Measurements from ENCODE around the gene ZNF625.

The ZNF625 gene

DNA sequence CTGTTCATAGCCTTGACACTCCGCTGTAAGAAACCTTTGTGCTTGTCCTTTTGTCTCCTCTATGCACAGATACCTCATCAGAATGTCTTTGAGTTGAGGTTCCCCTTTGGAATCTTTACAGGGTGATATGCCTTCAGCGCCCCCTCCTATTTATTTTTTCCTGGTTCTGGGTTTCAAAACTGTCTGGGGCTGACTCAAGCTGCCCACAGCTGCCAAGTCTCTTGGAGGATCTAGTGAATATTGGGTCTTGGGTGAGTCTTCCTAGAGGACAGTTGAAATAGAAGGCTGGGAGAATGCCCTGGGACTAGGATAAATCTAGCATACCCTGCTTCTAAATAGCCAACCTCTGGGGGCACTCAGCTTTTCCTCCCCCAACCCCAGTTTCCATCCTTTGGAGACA is 7.3 kb upstream of the ZNF625 start:
- no peak for TF ChIP-seq TAF1 (IDR thresholded peaks at IDR 0.05; ENCODE audit: low read depth, low read length)
- no peak for TF ChIP-seq POLR2A (IDR thresholded peaks at IDR 0.05; ENCODE audit: low read depth, low read length)
- no peak for TF ChIP-seq POLR2AphosphoS5 (IDR thresholded peaks at IDR 0.05; ENCODE audit: low read depth, low read length)
- TF ChIP-seq PAX5 (IDR thresholded peaks at IDR 0.05; ENCODE audit: insufficient read depth, low read length, severe bottlenecking): no peak
- TF ChIP-seq POU2F2 (IDR thresholded peaks at IDR 0.05; ENCODE audit: low read depth, low read length): no peak
- TF ChIP-seq SPI1 (IDR thresholded peaks at IDR 0.05; ENCODE audit: low read depth, low read length): no peak
- no peak for DNase-seq (ENCODE audit: insufficient read length, low spot score)
- no peak for FAIRE-seq

DNA sequence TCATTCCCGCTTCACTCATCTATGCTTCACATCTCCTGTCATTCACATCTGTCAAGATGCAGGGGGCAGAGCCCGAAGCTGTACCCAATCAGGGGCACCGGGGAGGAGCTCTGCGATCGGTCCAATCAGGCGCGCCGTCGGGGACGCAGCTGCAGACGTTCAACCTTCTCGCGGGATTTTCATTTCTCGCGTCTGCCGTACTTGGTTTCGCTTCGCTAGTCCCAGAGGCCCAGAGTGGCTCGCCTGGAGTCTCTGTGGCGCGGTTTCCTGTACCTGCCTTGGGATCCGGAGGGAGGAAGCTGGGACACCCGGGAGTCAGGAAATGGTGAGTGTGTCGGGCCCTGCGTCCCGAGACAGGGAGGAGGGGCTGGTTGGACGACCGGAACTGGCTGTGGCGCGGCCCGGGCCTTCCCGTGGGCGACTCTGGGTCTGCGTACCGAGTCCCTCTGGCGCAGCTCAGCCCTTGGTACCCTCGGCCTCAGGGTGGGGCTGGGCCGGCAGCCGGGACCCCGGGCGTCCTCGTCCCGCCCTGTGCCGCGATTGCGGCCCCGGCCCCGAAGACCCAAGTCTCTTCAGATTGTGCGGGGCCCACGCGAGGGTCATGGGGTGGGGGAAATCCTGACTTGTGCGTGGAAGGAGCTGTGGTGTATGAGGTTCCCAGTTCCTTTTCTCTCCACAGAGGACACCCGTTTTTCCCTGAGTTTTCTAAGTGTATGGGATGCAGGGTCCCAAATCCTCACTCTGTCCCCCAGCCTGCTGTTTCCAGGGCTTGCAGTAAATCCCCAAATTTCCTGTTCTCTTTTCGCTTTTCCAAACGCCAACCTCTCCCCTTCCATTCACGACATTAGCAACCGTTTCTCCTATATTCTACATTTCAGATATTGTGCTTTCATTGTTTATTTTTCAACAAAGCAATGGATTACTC is 6.6 kb upstream of the ZNF625 start, which contains the start of gene ZNF136:
TSS of gene ZNF136 (plus strand) at position 215 of the 925 bp plus-strand sequence. CDS start at position 323, 108 bp downstream.
- DNase-seq (ENCODE audit: insufficient read length, low spot score): peak; percentile 96
- TF ChIP-seq POLR2A (IDR thresholded peaks at IDR 0.05; ENCODE audit: low read depth, low read length) (peak; percentile 89), PAX5 (IDR thresholded peaks at IDR 0.05; ENCODE audit: insufficient read depth, low read length, severe bottlenecking) (peak; percentile 98), SPI1 (IDR thresholded peaks at IDR 0.05; ENCODE audit: low read depth, low read length) (peak; percentile 44), POU2F2 (IDR thresholded peaks at IDR 0.05; ENCODE audit: low read depth, low read length) (no peak), POLR2AphosphoS5 (IDR thresholded peaks at IDR 0.05; ENCODE audit: low read depth, low read length) (peak; percentile 91), TAF1 (IDR thresholded peaks at IDR 0.05; ENCODE audit: low read depth, low read length) (peak; percentile 81; the same call in 1 of the 2 replicates)
- peak; percentile 93 for FAIRE-seq

DNA sequence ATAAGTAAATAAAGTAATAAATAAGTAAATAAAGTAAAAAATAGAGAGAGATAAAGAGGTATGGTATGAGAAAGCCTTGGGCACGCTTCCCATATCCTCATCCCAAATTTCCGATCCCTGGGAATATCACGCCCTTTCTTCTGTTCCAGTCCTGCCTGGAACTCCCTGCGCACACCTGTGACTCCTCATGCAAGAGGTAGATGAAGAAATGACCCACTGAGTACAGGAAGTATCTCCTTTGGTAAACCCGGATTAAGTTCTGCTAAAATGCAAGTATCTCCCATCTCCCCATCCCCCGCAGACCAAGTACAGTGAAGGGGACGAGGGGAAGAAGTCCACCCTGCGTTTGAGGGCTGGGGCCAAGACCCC is 6.0 kb upstream of the ZNF625 start:
- no peak for DNase-seq (ENCODE audit: insufficient read length, low spot score)
- no peak for TF ChIP-seq PAX5 (IDR thresholded peaks at IDR 0.05; ENCODE audit: insufficient read depth, low read length, severe bottlenecking)
- TF ChIP-seq POLR2A (IDR thresholded peaks at IDR 0.05; ENCODE audit: low read depth, low read length): no peak
- TF ChIP-seq TAF1 (IDR thresholded peaks at IDR 0.05; ENCODE audit: low read depth, low read length): no peak
- no peak for TF ChIP-seq SPI1 (IDR thresholded peaks at IDR 0.05; ENCODE audit: low read depth, low read length)
- TF ChIP-seq POLR2AphosphoS5 (IDR thresholded peaks at IDR 0.05; ENCODE audit: low read depth, low read length): no peak
- FAIRE-seq: no peak

DNA sequence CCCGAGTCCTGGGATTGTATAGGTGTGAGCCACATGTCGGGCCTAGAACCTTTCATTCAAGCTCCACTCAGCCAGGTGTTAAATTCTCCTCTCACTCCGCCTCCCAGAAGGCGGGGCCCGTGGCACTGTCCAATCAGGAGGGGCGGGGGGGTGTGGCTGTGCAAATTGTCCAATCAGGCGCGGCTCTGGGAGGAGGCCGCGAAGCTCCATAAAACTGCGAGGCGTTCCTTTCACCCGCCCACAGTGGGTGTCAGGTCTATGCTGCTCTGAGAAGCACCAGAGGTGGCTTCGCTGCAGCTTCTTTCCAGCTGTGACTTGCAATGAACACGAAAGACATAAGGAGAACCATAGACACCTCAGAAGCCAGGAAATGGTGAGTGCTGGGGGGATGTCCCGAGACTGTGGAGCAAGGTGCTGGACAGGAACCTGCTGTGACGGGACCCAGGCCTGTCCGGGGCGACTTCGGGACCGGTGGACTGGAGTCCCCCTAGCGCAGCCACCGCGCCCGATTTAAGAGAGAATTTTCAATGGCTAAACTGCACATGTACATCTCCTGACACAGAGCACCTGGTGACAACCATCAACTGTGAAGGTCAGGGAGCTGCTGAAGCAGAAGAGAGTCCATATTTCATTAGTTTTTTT is 3.4 kb upstream of the ZNF625 start:
- FAIRE-seq: no peak
- no peak for DNase-seq (ENCODE audit: insufficient read length, low spot score)
- TF ChIP-seq SPI1 (IDR thresholded peaks at IDR 0.05; ENCODE audit: low read depth, low read length): no peak
- TF ChIP-seq POU2F2 (IDR thresholded peaks at IDR 0.05; ENCODE audit: low read depth, low read length): no peak
- no peak for TF ChIP-seq POLR2AphosphoS5 (IDR thresholded peaks at IDR 0.05; ENCODE audit: low read depth, low read length)
- no peak for TF ChIP-seq POLR2A (IDR thresholded peaks at IDR 0.05; ENCODE audit: low read depth, low read length)
- TF ChIP-seq TAF1 (IDR thresholded peaks at IDR 0.05; ENCODE audit: low read depth, low read length): no peak
- TF ChIP-seq PAX5 (IDR thresholded peaks at IDR 0.05; ENCODE audit: insufficient read depth, low read length, severe bottlenecking): no peak

DNA sequence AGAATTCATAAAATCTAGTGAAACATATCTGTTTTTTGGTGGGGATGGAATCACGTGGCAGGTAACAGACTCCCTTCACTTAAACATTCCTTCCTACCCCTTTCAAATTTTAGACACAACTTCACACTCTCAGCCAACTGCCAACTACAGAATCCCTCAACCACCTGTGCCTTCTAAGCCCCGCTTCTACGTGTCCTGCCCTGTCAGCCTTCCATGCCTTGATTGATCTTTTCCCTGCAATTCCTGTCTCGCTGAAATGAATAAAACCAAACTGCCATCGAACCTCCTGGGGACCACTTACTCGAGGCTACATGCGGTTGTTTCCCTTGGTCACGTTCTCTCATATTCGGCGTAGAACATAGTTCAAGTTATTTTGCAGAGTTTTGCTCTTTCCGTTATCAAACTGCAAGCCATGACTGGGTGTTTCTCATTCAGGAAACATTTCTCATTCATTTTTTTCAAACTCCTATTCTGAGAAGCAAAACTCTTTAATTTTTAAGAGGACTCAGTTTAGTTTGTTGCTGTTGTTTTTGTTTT is 1.1 kb downstream of the ZNF625 start:
- DNase-seq (ENCODE audit: insufficient read length, low spot score): no peak
- FAIRE-seq: peak; percentile 66
- TF ChIP-seq POLR2A (IDR thresholded peaks at IDR 0.05; ENCODE audit: low read depth, low read length) (no peak), POU2F2 (IDR thresholded peaks at IDR 0.05; ENCODE audit: low read depth, low read length) (no peak), PAX5 (IDR thresholded peaks at IDR 0.05; ENCODE audit: insufficient read depth, low read length, severe bottlenecking) (no peak), TAF1 (IDR thresholded peaks at IDR 0.05; ENCODE audit: low read depth, low read length) (no peak), POLR2AphosphoS5 (IDR thresholded peaks at IDR 0.05; ENCODE audit: low read depth, low read length) (no peak), SPI1 (IDR thresholded peaks at IDR 0.05; ENCODE audit: low read depth, low read length) (no peak)

DNA sequence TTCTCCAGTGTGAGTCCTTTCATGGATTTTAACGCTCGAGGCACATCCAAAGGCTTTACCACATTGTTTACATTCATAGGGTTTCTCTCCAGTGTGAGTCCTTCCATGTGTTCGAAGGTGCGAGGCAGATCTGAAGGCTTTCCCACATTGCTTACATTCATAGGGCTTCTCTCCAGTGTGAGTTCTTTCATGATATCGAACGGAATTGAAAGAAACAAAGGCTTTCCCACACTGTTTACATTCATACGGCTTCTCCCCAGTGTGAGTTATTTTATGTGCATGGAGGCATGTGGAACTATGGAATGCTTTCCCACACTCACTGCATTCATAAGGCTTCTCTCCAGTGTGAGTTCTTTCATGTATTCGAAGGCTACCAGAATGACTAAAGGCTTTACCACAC is 11.2 kb downstream of the ZNF625 start:
- DNase-seq (ENCODE audit: insufficient read length, low spot score): no peak
- TF ChIP-seq TAF1 (IDR thresholded peaks at IDR 0.05; ENCODE audit: low read depth, low read length): no peak
- TF ChIP-seq PAX5 (IDR thresholded peaks at IDR 0.05; ENCODE audit: insufficient read depth, low read length, severe bottlenecking): no peak
- no peak for TF ChIP-seq POLR2A (IDR thresholded peaks at IDR 0.05; ENCODE audit: low read depth, low read length)
- no peak for TF ChIP-seq POLR2AphosphoS5 (IDR thresholded peaks at IDR 0.05; ENCODE audit: low read depth, low read length)
- no peak for TF ChIP-seq SPI1 (IDR thresholded peaks at IDR 0.05; ENCODE audit: low read depth, low read length)
- no peak for TF ChIP-seq POU2F2 (IDR thresholded peaks at IDR 0.05; ENCODE audit: low read depth, low read length)
- FAIRE-seq: no peak

DNA sequence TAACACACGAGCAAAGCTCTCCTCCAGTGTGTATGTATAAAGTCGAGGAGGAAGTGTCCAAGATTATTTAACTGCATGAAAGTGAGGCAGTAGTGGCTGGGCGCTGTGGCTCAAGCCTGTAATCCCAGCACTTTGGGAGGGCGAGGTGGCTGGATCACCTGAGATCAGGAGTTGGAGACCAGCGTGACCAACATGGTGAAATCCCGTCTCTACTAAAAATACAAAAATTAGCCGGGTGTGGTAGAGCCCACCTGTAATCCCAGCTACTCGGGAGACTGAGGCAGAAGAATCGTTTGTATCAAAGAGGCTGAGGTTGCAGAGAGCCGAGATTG is 15.2 kb downstream of the ZNF625 start:
- FAIRE-seq: no peak
- TF ChIP-seq POLR2A (IDR thresholded peaks at IDR 0.05; ENCODE audit: low read depth, low read length) (no peak), SPI1 (IDR thresholded peaks at IDR 0.05; ENCODE audit: low read depth, low read length) (no peak)
- no peak for DNase-seq (ENCODE audit: insufficient read length, low spot score)

DNA sequence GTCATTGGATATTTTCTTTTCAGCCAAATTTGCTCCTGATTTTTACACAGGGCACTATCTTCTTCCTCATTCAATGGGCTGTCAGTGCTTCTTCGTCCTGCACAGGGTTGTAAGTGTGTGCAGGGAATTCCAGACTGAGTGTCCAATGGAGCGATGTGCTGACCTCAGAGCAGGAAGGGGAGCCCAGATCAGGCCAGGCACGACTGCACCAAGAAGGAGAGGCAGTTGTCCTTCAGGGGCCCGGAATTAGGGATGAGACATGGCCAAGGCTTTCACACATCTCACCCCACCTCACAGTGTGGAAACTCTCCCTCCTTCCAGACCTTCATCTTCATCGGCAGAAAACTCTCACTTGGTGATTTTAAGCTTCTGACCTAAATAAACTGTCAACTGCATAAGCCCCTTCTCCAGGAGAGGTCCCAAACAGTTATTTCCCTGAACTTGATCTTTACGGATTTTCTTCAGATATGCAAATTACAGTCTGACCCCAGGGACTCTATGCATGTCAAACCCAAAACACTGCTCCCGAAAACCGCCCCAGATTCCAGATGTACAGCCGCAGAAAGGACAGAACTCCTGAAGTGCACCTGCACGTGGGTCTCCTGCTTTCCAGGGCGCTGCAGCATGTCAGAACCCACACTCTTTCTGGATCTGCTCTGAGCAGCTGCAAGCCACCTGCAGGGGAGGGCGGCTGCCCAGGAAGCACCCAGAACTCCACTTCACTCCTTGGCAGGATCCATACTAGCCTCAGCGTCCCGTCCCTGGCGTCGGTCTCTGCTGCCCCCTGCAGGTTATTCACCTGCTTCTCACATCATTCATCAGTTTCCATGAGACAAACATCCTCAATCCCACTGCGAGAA is 15.8 kb downstream of the ZNF625 start:
- no peak for TF ChIP-seq SPI1 (IDR thresholded peaks at IDR 0.05; ENCODE audit: low read depth, low read length)
- TF ChIP-seq PAX5 (IDR thresholded peaks at IDR 0.05; ENCODE audit: insufficient read depth, low read length, severe bottlenecking): no peak
- TF ChIP-seq POLR2A (IDR thresholded peaks at IDR 0.05; ENCODE audit: low read depth, low read length): no peak
- TF ChIP-seq POLR2AphosphoS5 (IDR thresholded peaks at IDR 0.05; ENCODE audit: low read depth, low read length): no peak
- peak; percentile 45; the same call in 1 of the 2 replicates for TF ChIP-seq POU2F2 (IDR thresholded peaks at IDR 0.05; ENCODE audit: low read depth, low read length)
- DNase-seq (ENCODE audit: insufficient read length, low spot score) (peak; percentile 51), FAIRE-seq (peak; percentile 96)
